Measurements from ENCODE around the gene SKA2. TPM values are rescaled to one million over a fixed set of nuclear protein-coding genes. Genes with fewer than 3 reads are reported as not detected.
"Not testable (repeated sequence)": the region's sequence is repeated elsewhere in the genome, so short reads cannot be mapped to it uniquely, and the experiment has no call there.

SKA2 gene, protein sequence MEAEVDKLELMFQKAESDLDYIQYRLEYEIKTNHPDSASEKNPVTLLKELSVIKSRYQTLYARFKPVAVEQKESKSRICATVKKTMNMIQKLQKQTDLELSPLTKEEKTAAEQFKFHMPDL
- 110 and 118 TPM in 2 replicates for total RNA-seq (2014; rRNA removed; shearing (Covaris generic))

DNA sequence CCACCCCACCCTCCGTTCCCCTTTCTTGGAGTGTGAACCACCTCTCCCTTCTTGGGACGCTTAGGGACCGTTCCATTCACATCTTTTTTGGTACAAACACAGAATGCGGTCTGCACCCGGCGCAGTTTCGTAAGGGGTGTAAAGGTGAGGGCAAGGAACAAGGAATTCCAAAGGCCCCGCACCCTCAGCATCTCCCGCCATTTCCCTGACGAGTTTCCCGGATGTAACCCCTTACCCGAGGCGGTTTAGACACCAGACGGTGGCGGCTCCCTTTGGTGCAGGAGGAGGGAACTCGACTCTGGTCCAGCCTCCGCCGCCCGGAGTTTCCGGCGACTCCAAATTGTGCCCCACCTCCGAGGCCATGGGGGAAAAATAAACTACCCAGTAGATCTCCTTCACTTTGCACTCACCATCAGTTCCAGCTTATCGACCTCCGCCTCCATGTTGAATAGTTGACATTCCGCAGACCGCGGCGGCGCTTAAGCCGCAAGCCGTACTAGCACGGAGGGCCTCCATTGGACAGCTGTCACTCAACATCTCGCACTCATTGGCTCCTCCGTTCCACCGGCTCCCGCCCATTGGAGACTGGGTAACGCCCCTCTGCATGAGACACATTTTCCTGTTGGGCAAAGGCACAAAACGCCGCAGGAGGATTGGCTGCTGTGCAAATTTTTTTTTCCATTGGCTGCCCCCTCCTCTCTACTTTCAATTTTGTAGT lies at the start of gene SKA2:
Gene SKA2 (minus strand): TSS at position 466 of the 718 bp plus-strand sequence. CDS start 23 bp downstream, at position 443.
- no peak for DNase-seq (ENCODE audit: low read depth)

DNA sequence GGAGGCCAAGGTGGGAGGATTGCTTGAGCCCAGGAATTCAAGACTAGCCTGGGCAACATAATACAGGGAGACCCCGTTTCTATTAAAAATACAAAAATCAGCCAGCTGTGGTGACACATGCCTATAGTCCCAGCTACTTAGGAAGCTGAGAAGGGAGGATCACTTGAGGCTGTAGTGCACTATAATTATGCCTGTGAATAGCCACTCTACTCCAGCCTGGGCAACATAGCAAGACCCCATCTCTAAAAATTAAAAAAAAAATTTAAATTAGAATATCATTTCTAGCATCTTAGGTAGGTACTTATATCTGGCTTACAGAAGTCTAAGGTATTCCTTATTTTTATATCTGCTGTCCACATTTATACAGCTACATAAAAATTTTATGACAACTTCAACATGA lies 47.3 kb upstream of the SKA2 start:
- no peak for DNase-seq (ENCODE audit: low read depth)

DNA sequence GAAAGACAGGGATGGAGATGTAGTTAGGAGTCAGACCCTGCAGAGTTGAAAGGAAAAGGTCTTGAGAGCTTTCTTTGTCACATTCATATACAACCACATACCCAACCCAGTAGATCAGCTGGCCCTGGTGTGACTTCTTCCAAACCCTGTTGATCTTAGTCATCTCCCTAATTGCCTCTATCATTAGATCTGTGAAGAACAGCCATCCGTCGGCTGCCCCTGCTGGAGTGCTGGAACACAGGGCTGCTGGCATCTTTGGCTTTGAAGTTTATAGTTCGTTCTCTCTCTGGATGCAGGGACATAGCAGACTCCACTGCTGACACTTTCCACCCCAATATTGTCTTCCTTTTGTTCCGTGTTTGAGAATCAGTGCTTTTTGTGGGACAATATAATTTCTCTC lies 44.4 kb upstream of the SKA2 start:
- DNase-seq (ENCODE audit: low read depth) = no peak

DNA sequence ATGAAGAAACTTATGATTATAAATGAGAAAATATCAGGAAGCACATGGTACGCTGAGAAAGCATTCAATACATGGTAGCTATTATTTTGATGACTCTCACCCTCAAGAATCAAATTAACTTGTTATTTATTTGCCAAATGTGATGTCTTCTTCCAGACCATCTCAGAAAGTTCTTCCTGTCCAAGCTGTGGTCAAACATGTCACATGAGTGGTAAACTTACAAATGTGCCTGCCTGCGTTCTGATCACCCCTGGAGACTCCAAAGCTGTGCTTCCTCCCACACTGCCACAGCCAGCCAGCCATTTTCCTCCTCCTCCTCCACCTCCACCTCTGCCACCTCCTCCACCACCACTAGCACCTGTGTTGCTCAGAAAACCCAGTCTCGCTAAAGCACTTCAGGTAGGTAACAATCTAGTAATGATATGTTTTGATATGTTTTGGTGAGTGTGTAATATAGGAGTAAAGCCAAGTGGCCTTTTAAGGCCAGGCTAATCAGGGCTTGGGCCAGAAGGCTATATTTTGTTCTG lies 38.4 kb upstream of the SKA2 start:
- DNase-seq (ENCODE audit: low read depth) = no peak

DNA sequence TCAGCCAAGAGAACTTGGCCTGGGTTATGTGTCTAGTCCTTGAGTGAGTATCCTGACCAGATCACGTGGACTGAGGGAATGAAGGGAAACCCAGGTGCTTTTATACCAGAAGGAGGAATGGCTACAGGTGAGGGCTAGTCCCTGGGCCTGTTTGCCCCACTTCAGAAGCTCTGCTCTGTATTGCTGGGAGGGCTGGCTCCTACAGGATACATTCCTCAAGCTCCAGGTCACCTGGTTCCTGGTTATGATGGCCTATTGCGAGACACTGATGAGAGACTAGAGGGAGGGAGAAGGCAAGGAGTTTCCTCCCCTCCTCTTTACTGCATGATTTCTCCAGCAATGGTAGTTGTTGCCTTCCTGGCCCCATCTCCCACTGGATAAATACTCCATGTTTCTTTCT lies 35.8 kb upstream of the SKA2 start:
- DNase-seq (ENCODE audit: low read depth) = no peak

DNA sequence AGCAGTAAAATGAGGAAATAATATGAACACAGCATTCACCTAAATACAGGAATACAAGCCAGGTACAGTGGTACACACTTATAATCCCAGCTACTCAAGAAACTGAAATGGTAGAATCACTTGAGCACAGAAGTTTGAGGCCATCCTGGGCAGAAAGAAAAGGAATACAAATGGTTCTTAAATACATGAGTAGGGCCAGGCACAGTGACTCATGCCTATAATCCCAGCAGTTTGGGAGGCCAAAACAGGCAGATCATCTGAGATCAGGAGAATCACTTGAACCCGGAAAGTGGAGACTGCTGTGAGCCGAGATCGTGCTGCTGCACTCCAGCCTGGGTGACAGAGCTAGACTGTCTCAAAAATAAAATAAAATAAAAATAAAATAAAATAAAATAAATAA lies 31.9 kb upstream of the SKA2 start:
- no peak for DNase-seq (ENCODE audit: low read depth)

DNA sequence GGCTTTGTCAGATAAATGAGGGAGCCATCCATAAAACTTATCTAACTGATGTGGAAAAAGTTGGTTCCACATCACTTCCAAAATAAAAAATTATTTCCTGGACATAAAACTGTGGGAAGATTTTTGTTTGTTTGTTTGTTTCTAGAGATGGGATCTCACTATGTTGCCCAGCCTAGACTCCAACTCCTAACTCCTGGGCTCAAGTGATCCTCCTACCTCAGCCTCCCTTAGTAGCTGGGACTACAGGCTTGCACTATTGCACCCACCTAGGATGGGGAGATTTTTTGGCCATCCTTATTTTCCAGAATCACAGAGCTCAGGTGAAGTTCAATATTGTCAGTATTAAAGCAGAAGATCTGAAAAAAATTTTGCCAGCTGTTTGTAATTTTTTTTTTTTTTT lies 31.0 kb upstream of the SKA2 start:
- no peak for DNase-seq (ENCODE audit: low read depth)

DNA sequence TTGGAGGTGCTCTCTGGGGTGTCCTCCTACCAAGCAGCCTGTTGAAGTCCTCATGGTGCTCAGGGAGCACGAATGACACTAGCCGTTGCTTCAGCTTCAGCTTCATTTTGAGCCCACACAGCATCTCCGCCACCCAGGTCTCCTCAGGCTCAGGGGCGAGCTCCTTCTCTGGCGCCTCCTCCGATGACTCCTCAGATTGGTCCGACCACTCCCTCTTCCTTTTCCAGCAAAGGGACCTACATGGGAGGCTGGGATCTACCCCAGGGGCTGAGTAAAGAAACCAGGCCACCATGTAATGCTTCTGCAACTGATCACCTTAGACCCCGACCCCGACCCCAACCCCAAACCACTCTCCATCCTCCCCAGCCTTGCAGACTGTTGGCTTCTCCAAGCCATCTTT lies 26.5 kb upstream of the SKA2 start:
- DNase-seq (ENCODE audit: low read depth) = no peak

DNA sequence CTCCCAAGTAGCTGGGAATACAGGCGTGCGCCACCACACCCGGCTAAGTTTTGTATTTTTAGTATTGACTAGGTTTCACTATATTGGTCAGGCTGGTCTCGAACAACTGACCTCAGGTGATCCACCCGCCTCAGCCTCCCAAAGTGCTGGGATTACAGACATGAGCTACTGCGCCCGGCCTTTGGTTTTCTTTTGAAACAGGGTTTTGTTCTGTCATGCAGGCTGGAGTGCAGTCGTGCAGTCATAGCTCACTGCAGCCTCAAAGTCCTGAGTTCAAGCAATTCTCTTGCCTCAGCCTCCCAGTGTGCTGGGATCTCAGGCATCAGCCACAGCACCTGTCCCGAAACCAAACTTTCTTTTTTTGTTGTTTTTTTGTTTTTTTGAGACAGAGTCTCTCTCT lies 25.6 kb upstream of the SKA2 start:
- DNase-seq (ENCODE audit: low read depth) = no peak

DNA sequence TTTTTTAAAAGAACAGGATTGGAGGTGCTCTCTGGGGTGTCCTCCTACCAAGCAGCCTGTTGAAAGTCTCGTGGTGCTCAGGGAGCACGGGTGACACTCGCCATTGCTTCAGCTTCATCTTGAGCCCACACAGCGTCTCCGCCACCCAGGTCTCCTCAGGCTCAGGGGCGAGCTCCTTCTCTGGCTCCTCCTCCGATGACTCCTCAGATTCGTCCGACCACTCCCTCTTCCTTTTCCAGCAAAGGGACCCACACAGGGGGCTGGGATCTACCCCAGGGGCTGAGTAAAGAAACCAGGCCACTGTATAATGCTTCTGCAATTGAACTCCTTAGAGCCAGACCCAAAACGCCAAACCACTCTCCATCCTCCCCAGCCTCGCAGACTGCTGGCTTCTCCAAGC lies 24.6 kb upstream of the SKA2 start:
- not testable (repeated sequence) for DNase-seq (ENCODE audit: low read depth)

DNA sequence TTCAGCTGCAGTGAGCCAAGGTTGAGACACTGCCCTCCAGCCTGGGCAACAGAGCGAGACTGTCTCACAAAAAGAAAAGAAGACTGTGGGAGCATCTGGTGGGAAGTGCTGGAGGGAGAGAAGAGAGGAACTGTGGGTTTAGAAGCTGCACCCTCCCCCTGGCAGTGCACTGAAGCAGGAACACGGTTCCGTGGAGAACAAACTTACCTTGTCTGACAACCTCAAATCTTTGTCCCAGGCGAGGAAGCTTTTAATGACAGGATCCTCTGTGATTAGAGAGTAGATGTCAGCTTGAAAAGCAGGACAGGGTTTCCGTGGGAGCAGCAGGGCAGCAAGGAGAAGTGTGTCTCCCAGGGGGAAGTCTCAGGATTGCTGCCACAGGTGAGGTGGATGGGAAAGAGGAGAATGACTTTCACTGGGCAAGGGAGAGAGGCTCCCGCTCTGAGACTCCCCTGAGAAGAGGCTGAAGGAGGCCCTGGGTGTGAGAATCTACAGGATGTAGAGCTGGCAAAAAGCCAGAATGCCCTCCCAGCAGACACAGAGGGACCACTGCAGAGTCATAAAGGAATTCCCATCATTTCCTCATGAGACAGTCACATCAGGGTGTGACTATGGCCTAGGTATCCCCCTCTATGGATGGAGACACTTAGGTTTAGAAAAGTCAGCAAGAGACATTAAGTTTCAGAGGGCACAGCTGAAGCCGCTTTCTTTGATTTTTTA lies 23.4 kb upstream of the SKA2 start:
- DNase-seq (ENCODE audit: low read depth) = peak; percentile 19

DNA sequence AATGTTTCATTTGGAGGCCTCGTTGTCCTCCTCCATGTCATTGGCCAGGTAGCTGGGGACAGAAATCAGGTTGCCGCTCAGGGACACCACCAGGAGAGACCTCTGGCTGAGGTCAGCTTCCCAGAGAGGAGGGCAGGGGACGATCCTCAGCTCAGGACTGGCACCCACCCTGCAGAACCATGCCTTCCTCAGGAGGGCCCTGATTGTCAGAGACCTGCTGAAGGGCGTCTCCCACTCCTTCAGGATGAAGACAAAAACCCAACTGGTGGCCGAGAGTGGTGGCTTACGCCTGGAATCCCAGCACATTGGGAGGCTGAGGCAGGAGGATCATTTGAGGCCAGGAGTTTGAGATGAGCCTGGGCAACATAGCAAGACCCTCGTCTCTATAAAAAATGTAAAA lies 20.1 kb upstream of the SKA2 start:
- DNase-seq (ENCODE audit: low read depth) = no peak

DNA sequence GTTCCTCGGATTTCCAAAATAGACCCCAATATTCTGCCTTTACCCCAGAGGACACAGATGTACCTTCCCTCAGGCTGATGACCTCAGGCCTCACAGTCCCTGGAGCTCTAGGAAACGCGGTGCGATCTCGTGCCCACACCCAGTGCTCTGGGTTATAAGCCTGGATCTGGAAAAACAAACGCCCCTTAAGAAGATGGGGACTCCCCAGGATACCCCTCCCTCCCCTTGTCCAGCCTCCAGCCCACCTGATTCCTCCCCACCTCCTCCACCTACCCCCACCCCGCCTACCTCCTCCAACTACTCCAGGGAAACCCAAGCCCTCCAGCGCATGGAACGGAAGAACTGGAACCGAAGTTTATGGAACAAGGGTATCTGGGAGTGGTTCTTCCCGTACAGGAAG lies 19.7 kb upstream of the SKA2 start:
- DNase-seq (ENCODE audit: low read depth) = no peak

DNA sequence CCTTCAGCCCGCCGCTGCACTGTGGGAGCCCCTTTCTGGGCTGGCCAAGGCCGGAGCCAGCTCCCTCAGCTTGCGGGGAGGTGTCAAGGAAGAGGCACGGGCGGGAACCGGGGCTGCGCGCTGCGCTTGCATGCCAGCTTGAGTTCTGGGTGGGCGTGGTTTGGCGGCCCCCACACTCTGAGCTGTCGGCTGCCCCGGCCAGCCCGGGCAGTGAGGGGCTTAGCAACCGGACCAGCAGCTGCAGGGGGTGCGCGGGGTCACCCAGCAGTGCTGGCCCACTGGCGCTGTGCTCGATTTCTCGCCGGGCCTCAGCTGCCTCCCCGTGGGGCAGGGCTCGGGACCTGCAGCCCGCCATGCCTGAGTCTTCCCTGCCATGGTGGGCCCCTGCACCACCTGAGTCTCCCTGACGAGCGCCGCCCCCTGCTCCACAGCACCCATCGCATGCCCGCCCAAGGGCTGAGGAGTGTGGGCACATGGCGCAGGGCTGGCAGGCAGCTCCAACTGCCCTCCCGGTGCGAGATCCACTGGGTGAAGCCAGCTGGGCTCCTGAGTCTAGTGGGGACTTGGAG lies 17.5 kb upstream of the SKA2 start:
- no peak for DNase-seq (ENCODE audit: low read depth)

DNA sequence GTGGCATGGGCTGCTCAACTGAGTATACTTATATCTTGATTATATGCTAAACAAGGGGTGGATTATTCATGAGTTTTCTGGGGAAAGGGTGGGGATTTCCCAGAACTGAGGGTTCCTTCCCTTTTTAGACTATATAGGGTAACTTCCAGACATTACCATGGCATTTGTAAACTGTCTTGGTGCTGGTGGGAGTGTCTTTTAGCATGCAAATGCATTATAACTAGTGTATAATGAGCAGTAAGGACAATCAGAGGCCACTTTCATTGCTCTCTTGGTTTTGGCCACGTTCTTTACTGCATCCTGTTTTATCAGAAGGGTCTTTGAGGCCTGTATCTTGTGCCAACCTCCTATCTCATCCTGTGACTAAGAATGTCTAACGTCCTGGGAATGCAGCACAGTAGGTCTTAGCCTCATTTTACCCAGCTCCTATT lies 12.6 kb upstream of the SKA2 start:
- peak; percentile 39 for DNase-seq (ENCODE audit: low read depth)

DNA sequence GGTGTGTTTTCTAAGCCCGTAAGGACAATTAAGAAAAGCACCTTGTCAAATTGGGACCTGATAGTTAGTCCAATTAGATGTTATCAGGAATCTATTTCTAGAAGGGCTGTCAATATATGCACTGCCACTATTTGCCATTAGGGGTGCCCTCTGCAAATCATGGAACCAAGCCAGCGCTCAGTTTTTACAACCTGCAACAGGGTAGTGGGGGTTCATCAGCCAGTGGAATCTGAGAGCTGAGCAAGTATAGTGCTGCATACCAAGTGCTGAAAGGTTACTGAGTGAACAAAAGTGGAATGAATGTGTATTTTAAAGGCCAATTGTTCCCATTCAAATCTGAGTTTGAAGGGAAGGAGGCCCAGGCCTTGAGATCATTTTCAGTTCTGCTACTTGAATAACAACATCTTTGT lies 11.0 kb upstream of the SKA2 start:
- peak; percentile 11 for DNase-seq (ENCODE audit: low read depth)

DNA sequence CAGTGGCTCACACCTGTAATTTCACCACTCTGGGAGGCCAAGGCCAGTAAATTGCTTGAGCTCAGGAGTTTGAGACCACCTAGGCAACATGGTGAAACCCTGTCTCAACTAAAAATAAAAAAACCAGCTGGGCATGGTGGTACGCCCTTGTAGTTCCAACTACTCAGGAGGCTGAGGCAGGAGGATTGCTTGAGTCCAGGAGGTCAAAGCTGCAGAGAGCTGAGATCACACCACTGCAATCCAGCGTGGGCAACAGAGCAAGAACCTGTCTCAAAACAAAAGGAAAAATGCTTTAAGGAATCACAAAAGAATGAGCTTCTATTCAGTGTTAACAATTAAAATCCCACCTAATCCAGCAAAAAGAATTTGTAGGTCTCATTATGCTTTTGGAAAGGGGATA lies 6.5 kb upstream of the SKA2 start:
- DNase-seq (ENCODE audit: low read depth) = no peak

DNA sequence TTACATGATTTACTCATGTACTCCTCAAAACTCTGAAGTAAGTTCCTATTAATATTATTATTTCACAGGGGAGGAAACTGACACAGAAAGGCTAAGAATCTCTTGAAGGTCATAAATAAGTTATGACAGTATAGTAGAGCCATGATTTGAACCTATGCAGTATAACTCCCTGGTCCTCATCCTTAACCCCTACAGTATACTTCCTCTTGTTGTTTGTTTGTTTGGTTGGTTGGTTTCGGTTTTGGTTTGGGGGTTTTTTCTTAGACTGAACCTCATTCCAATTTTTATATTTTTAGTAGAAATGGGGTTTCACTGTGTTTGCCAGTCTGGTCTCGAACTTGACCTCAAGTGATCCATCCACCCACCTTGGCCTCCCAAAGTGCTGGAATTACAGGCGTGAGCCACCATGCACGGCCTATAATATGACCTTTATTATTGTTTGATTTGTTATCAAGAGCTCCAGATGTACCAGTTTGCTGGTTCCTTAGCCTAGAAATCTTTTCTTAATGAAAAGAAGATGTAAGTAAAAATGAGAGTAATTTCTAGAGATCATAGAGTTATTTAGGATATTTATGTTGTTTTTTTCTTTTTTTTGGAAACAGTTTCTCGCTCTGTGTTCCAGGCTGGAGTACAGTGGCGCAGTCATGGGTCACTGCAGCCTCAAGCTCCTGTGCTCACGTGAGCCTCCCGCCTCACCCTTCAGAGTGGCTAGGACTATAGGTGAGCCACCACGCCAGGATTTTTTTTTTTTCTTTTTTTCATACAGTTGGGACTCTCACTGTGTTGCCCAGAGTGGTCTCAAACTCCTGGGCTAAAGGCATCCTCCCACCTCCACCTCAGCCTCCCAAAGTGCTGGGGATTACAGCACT lies 5.4 kb upstream of the SKA2 start:
- DNase-seq (ENCODE audit: low read depth) = no peak

DNA sequence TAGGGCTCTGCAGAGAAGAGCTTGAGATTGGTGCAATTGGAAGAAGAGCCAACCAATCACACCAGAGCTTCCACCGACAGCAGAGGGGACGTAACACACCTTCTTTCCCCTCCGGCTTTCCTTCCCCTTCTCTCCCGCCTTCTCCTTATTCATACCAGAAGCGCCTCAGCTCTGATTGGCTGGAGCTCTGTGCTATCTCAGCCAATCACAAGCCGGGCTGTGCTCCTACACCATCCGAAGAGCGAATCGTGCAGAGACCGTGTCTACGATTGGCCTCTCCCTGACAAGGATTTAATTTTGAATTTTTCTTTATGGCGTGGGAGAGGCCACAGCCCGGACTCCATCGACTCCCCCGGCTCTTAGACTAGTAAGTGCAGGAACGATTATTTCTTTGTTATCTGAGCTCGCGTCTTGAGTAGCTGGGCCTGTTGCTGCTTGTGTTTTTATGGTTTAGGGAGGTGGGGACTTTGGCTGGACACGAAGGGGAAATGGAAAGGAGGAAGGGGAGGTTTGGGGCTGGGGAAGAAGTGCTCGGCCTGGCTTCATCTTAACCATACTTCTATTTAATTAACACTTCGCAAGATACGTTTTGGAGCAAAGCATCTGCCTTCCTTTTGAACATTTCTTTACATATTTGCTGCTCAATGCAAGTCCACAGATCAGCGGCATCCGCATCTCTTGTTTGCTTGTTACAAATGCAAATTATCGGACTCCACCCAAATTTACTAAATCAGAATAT lies 622 bp upstream of the SKA2 start, which contains the start of gene PRR11:
Gene PRR11 (plus strand): TSS at position 308 of the 739 bp plus-strand sequence. CDS start 14,007 bp downstream, outside the sequence.
- peak; percentile 98 for DNase-seq (ENCODE audit: low read depth)

DNA sequence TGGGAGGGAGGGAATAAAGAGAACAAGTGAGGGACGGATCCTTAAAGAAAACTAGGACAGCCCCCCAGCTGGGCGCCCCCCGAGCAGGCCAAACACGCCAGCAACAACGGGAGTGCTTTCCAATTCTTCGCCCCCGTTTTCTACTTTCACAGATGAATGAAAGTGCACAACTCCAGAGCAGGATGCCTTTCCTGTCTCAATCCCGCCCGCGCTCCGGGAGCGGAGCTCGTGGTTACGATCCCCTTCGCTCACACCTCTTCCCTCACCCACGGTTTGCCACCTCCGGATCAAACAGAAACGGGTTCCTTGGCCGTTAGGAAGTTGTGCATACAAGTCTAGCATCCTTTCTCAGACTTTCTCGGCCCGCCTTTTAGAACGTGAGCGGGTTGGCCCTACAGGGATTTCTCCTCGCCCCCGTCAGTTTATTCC lies 680 bp downstream of the SKA2 start:
- DNase-seq (ENCODE audit: low read depth) = peak; percentile 63

DNA sequence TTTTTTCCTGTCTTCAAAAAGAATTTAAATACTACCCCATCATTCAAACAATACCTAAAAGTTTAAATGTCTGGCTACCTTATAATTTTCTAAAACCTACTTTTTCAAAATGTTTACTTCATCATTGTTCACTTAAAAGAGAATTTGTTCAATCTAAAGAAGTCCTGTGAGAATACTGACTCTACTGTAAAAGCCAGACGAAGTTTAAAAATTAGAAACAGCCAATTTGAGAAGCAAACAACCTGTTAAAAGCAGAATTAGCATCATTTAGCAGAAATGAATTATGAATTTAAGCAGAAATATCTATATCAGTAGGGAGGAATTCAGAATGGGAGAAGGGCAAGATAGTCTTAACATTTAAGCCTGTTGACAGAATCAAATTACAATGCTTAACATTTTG lies 2.1 kb downstream of the SKA2 start:
- no peak for DNase-seq (ENCODE audit: low read depth)

All from Daoy (cell line).